ENCODE results near the gene NOL8. TPM values are rescaled to one million over a fixed set of nuclear protein-coding genes. Genes with fewer than 3 reads are reported as not detected.

The NOL8 gene
- total RNA-seq, 1 experiment from 2014 or later: 48.2 TPM

DNA sequence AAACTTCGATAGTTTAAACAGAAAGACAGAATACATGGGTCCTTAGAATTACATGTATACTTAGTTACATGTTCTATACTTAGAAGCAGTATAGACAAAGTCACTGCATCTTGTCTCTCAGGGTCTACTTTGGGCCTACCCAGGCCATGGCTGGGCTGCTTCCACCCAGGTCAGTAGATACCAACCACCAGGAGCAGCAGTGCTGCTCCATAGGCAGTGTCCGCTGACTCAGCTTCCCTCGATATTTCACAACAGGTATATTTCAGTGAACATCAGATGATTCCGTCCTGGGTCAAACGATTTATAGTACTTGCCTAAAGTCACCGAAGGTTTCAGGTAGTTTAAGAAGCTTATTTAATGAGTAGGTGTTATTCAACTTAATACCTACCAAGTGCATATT is 49.6 kb downstream of the NOL8 start (continued):
- TF ChIP-seq, protein P1, sequence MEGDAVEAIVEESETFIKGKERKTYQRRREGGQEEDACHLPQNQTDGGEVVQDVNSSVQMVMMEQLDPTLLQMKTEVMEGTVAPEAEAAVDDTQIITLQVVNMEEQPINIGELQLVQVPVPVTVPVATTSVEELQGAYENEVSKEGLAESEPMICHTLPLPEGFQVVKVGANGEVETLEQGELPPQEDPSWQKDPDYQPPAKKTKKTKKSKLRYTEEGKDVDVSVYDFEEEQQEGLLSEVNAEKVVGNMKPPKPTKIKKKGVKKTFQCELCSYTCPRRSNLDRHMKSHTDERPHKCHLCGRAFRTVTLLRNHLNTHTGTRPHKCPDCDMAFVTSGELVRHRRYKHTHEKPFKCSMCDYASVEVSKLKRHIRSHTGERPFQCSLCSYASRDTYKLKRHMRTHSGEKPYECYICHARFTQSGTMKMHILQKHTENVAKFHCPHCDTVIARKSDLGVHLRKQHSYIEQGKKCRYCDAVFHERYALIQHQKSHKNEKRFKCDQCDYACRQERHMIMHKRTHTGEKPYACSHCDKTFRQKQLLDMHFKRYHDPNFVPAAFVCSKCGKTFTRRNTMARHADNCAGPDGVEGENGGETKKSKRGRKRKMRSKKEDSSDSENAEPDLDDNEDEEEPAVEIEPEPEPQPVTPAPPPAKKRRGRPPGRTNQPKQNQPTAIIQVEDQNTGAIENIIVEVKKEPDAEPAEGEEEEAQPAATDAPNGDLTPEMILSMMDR (IDR thresholded peaks at IDR 0.05 in 2 of 3, conservative IDR thresholded peaks at IDR 0.05 in 1 of 3; ENCODE audit: borderline replicate concordance in 1 of 3, insufficient read depth in 1 of 3, low read depth in 2 of 3, low read length in 2 of 3): no peak
- TF ChIP-seq YY1 (IDR thresholded peaks at IDR 0.05; ENCODE audit: extremely low read depth, insufficient replicate concordance, low read depth, low read length) (no peak), ELF1 (IDR thresholded peaks at IDR 0.05; ENCODE audit: borderline replicate concordance, low read depth) (no peak), CEBPB (IDR thresholded peaks at IDR 0.05; ENCODE audit: low read depth) (no peak)

DNA sequence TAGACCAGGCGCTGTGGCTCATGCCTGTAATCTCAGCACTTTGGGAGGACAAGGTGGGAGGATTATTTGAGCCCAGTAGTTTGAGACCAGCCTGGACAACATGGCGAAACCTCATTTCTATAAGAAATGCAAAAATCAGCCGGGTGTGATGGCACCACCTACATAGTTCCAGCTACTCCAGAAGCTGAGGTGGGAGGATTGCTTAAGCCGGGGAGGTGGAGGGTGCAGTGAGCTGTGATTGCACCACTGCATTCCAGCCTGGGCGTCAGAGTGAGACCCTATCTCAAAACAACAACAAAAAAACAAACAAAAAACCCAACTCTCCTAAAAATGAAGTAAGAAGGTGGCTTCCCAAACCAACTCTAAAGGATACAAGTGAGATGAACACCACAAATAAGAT is 54.6 kb downstream of the NOL8 start:
- ChIA-PET CTCF (no interaction called here), POLR2A (no interaction called here), RAD21 (ENCODE audit: low non-redundant PET in 1 of 2, low total read pairs in 2 of 2, uncharacterized antibody in 2 of 2, unreplicated experiment in 2 of 2) (no interaction called here)
- Histone ChIP-seq H3K4me2 (ENCODE audit: low read length) (no peak overlapping the region), H3K4me3 (replicated peaks in 1 of 2; ENCODE audit: low read depth in 1 of 2, low read length in 2 of 2) (no peak overlapping the region), H3K79me2 (ENCODE audit: insufficient read depth, low read length) (peaks cover 85% of the 10 kb centered on the region), H3K27ac (ENCODE audit: low read depth, low read length) (no peak overlapping the region), H3K36me3 (ENCODE audit: control insufficient read depth in 1 of 2, insufficient read depth in 2 of 2, low read length in 2 of 2) (peaks cover 80 to 91% of the 10 kb centered on the region in 2 experiments), H4K20me1 (ENCODE audit: insufficient read depth) (peaks cover 19% of the 10 kb centered on the region; the same call in 1 of the 2 replicates), H3K9me3 (ENCODE audit: control insufficient read depth in 1 of 2, insufficient read depth in 1 of 2, low read depth in 1 of 2, low read length in 2 of 2) (no peaks in the 10 kb centered on the region), H2AFZ (ENCODE audit: low read depth, low read length, poor library complexity, severe bottlenecking) (no peak overlapping the region), H3K27me3 (ENCODE audit: insufficient read depth, low read length) (no peaks in the 10 kb centered on the region), H3K4me1 (ENCODE audit: control insufficient read depth in 1 of 2, insufficient read depth in 2 of 2, low read length in 2 of 2) (no peaks in the 10 kb centered on the region), H3K9ac (ENCODE audit: low read length) (no peak overlapping the region), H3K9me2 (ENCODE audit: insufficient read depth) (no peaks in the 10 kb centered on the region)
- TF ChIP-seq, protein P1 (IDR thresholded peaks at IDR 0.05 in 2 of 3, conservative IDR thresholded peaks at IDR 0.05 in 1 of 3; ENCODE audit: borderline replicate concordance in 1 of 3, insufficient read depth in 1 of 3, low read depth in 2 of 3, low read length in 2 of 3): no peak
- no peak for TF ChIP-seq EZH2phosphoT487 (IDR thresholded peaks at IDR 0.05; ENCODE audit: borderline replicate concordance)
- intact Hi-C loops (cut with micrococcal nuclease): loop anchor here (2.0 kb wide), 1 partner anchor 14 kb away; no protein-coding TSS in a partner anchor
- DNase-seq (ENCODE audit: low read depth, low spot score): no peak
- BruUV-seq (replicated peaks): no TSS peak
- no peak for ATAC-seq

All from HCT116 (cell line).